ENCODE data around the gene ROPN1B.

The ROPN1B gene

GRCh38 chr3:126013751-126014156 is 44.8 kb downstream of the ROPN1B start:
- no peak overlapping the region for H3K27ac ChIP-seq
- TF ChIP-seq, protein P1, sequence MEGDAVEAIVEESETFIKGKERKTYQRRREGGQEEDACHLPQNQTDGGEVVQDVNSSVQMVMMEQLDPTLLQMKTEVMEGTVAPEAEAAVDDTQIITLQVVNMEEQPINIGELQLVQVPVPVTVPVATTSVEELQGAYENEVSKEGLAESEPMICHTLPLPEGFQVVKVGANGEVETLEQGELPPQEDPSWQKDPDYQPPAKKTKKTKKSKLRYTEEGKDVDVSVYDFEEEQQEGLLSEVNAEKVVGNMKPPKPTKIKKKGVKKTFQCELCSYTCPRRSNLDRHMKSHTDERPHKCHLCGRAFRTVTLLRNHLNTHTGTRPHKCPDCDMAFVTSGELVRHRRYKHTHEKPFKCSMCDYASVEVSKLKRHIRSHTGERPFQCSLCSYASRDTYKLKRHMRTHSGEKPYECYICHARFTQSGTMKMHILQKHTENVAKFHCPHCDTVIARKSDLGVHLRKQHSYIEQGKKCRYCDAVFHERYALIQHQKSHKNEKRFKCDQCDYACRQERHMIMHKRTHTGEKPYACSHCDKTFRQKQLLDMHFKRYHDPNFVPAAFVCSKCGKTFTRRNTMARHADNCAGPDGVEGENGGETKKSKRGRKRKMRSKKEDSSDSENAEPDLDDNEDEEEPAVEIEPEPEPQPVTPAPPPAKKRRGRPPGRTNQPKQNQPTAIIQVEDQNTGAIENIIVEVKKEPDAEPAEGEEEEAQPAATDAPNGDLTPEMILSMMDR (conservative IDR thresholded peaks at IDR 0.05): no peak

DNA sequence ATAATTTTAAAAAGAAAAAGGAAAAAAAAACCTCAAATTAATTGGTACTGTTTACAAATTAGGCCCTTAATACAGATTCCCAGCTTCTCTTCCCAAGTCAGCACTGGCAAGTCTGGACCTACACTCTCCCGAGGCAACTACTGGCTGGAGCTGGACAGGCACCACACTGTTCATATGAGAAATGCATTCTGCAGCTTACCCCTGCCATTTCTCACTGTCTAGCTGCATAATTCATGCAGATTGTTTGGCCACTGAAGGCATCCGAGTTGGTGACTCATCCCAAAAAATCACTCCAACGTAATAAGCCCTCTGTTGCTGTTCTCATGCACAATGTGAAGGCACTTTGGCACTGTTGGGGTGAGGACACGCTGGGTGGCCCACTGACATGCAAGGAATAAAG is 45.3 kb downstream of the ROPN1B start:
- no peak overlapping the region for H3K27ac ChIP-seq
- TF ChIP-seq, protein P1 (conservative IDR thresholded peaks at IDR 0.05): no peak

GRCh38 chr3:126015075-126015474 is 46.1 kb downstream of the ROPN1B start:
- no peak overlapping the region for H3K27ac ChIP-seq
- TF ChIP-seq, protein P1 (conservative IDR thresholded peaks at IDR 0.05): no peak

- TF ChIP-seq, protein P1 (conservative IDR thresholded peaks at IDR 0.05): no peak
- no peak overlapping the region for H3K27ac ChIP-seq
These were observed 47.6 kb downstream of the ROPN1B start for GRCh38 chr3:126016616-126017015.

GRCh38 chr3:126017362-126017761 is 48.4 kb downstream of the ROPN1B start:
- TF ChIP-seq, protein P1 (conservative IDR thresholded peaks at IDR 0.05): no peak
- no peak overlapping the region for H3K27ac ChIP-seq

DNA sequence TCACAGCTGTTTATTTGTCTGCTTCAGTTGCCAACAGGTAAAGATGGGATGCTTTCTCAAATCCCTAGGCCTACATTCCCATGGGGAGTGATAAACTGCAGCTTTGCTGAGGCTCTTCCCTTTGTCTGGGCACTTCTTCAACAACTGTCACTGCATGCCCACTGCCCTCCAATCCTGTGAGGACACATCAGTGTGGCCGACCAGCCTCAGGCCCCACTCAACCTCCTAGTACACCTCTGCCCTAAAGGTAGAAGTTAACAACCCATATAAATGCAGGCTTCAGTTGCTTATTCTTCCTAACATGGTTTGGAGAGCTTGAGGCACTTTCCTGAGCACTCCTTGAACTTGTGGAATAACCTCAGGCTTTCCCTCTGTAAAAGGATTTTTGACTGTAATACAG is 49.6 kb downstream of the ROPN1B start:
- H3K27ac ChIP-seq: no peak overlapping the region
- TF ChIP-seq, protein P1 (conservative IDR thresholded peaks at IDR 0.05): no peak

- H3K27ac ChIP-seq: no peak overlapping the region
- TF ChIP-seq, protein P1 (conservative IDR thresholded peaks at IDR 0.05): no peak
These were observed 50.0 kb downstream of the ROPN1B start for GRCh38 chr3:126018995-126019394.

DNA sequence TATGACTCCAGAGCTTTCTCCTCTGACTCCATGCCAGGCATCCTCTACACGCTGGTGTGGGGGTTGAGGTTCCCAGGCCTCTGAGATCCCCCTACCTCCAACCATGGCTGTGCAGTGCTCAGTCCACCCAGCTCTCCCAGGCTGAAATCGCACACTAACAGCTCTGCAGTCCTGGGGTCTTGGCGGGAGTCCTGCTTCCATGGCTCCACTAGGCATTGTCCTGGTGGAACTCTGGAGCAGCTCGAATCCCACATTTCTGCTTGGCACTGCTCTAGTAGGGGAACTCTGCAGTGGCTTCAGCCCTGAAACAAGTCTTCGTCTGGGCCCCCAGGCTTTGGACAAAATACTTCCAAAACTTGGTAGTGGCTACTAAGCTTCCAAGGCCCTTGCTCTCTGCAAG is 50.7 kb downstream of the ROPN1B start:
- TF ChIP-seq, protein P1 (conservative IDR thresholded peaks at IDR 0.05): no peak
- no peak overlapping the region for H3K27ac ChIP-seq
